CD4-positive, alpha-beta T cell treated with Interleukin-6 at 100 ng/mL for 8 hours (primary cell): ENCODE data around the gene CASTOR1.

ENCODE experiments used
- DNase-seq: peaks from one replicate; pipeline ENCODE4 v3.0.0-alpha.2; 2020; ENCODE audit warnings: mixed read lengths, low spot score

CASTOR1 gene

DNA sequence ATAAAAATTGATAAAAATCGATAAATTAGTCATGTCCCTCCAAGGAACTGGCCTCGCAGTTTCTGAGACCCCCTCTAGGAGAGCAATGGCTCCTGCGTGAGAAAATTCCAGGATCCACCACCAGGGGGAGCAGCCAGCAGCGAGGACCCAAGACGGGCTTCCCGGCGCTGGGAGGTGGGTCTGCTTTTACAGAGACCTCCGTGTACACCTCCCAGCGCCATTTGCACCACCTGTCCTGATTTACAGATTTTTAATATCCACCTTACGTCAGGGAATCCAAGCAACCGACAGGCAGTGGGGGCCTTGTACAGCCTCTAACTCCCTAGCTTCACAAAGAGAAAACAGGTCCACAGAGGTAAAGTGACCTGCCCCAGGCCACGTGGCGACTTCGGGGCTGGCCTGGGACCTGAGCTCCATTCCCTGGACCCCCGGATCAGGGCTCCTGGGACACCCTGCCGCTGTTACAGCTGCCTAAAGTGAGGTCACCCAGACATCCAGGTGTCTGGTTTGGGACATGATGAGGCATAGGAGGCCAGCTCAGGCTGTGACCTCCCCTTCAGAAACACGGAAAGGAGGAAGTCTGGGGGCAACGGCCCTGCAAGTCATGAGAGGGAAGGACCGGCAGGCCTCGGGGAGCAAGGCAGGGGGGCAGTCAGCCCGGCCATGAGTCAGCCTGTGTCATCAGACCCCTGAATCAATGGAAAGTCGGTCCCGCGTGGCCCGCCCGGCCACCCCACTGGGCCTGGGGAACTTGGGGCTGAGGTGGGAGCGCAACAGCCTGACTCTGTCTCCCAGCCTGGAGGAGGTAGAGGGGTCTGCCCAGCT is 26.2 kb downstream of the CASTOR1 start:
- peak; percentile 70 for DNase-seq

DNA sequence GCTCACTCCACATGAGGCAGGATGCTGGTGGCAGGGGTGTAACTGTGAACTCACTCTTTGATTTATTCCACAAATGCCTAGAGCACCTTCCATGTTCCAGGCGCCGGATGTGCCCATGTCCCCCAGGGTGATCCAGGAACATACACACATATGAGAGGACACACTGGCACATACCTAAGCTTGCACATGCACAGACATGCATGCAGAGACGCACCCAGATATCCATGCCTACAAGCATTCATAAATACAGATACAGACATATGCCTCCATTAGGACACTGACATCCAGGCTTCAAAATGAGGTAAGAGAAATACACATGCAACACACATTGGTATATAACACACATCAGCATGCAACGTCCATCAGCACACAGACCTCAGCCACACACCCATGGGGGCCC is 27.2 kb downstream of the CASTOR1 start:
- DNase-seq, result no peak

DNA sequence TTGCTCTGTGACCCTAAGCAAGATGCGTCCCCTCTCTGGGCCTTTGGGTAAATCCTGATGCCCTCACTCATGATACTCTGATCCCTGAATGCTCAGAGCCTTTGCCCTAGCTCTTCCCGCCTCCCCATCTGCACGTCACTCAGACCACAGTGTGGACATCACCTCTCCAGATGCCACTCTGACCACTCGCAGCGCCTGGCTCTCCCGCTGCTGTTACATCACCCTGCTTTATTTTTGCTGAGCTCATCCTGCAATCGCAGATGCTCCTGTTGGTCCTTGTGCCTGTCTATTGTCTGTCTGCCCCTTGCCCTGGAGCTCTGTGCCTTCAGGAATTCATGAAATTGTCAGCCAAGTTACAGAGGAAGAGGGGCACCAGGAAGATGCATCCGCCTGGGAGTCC is 28.2 kb downstream of the CASTOR1 start:
- DNase-seq, result no peak

GRCh38 chr22:30260682-30261081 is 28.6 kb downstream of the CASTOR1 start:
- no peak for DNase-seq

DNA sequence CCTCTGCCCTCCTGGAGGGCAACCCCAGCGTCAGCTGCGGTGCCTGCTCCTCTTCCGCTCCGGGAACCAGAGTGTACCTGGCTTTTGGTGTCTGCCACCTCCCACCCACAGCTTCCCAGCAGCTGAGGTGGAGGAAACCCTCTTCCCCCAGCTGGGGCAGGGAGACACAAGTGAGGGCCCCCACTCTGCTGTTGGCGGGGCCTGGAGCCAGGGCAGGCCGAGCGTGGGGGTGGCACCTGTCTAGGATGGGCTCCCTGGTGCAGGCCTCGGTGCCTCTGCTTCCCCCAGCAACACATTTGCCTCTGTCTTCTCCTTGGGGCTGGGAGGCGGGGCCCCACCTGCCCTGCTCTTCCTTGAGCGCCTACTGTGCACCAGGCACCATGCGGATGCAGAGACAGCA is 29.0 kb downstream of the CASTOR1 start:
- DNase-seq, result no peak

- DNase-seq, result no peak
Measured at GRCh38 chr22:30254314-30254713, 35.0 kb downstream of the CASTOR1 start.

GRCh38 chr22:30253205-30253852 is 36.0 kb downstream of the CASTOR1 start:
- no peak for DNase-seq

DNA sequence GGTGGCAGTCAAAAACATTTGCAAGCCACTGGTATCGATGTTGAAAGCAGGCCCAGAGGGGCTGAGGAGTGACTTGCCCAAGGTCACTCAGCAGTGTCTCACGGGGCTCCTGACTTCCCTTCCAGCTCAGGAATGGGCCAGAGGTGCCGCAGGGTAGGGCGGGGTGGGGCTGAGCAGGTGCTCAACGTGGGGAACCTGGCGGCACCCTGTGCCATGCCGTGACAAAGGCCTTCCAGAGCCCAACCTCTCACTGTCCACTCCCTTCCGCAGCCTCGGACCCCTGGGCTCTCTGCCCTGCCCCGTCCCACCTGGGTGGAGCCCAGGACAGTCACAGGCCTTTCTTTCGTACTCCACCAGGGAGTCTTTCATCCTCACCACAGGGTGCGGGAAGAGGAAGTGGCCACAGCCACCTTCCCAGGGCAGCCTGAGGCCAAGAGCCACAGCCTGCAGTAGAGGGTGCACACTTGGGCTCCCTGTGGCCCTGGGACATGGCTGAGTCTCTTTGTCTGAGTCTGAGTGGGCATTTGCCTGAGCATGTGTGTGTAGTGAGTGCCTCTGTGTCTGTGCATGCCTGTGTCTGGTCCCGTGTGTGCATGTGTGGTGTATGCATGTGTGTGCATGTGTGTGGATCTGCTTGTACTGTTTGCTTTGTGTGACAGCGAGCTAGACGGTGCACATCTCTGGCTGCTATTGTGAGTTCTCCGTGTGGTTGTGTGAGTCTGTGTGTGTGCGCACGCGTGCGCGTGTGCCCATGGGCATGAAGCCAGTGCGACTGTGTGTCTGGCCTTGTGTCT is 36.7 kb downstream of the CASTOR1 start:
- no peak for DNase-seq

GRCh38 chr22:30251711-30252110 is 37.6 kb downstream of the CASTOR1 start:
- DNase-seq, result no peak

- DNase-seq, result no peak
Measured at GRCh38 chr22:30250661-30251267, 38.5 kb downstream of the CASTOR1 start.

DNA sequence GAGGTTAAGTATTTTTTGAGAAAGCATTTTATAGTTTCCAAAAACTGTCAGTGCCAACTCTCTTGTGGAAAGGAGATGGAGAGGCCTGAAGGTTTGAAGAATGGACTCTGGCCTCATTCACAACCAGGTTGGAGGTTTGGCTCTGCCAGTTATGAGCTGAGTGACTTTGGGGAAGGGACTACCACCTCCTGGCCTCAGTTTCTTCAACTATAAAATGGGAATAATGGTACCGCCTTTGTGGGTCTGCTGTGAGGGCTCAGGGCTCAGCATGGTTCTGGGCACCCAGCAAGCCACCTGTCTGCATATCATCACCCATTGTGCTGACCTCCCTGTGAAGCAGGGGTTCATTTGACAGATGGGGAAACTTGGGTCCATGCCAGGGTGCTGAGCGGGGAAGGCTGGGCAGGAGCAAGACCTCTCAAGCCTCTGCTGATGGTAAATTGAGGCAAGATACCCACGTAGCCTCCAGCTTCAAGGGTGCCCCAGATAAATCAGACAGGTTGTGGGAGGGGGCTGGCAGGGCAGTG is 39.2 kb downstream of the CASTOR1 start:
- DNase-seq, result no peak

DNA sequence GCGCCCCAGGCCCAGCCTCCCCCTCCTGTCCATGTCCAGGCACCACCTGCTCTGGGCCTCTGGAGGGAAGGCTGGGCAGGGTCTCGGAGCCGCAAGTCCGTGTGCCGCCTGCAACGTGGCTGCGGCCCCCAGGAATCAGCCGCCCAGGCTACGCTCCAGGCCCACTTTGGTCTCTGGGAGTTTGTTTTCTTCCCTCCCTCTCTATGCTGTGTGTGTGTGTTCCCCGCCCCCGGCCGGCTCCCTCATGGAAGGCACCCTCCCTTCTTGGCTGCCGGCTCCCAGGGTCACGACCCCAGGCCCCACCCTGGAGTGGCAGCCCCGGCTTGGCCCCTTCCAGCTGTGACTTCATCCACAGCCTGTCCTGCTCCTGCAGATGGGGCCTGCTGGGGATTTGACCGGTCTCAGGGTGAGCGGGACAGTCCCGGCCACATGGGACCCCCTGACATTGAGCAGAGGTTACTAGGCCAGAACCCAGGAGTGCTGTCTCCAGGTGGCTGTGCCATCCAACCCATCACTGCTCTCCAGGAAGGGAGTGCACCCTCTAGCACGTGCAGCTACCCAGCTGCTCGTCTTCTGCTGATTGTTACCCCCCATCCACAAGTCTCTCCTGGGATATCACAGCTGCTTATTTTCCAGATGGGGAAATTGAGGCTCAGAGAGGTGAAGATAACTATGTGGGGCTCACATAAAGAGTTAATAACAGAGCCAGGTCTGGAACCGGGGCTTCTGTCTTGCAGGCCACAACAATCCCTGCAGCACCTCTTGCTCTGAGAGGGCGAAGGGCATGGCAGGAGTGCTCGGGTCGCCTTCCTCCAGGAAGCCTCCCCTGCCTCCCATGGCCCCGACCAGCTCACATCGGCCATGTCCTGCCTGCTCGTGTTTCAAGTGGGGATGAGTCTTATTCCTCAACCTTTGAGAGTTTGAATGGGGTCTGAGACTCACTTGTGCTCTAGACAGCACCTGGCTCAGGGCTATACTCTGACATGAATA is 40.0 kb downstream of the CASTOR1 start:
- DNase-seq, result no peak

GRCh38 chr22:30248484-30248883 is 40.8 kb downstream of the CASTOR1 start:
- DNase-seq, result no peak

- no peak for DNase-seq
Measured at GRCh38 chr22:30247974-30248373, 41.3 kb downstream of the CASTOR1 start.

GRCh38 chr22:30247561-30247960 is 41.7 kb downstream of the CASTOR1 start:
- no peak for DNase-seq

GRCh38 chr22:30246814-30247376 is 42.4 kb downstream of the CASTOR1 start:
- DNase-seq, result no peak

- peak; percentile 44 for DNase-seq
Measured at GRCh38 chr22:30245985-30246813, 43.1 kb downstream of the CASTOR1 start, which contains the start of gene LIF. Gene LIF (minus strand): TSS chr22:30246759. CDS start chr22:30246695, 64 bp downstream.

DNA sequence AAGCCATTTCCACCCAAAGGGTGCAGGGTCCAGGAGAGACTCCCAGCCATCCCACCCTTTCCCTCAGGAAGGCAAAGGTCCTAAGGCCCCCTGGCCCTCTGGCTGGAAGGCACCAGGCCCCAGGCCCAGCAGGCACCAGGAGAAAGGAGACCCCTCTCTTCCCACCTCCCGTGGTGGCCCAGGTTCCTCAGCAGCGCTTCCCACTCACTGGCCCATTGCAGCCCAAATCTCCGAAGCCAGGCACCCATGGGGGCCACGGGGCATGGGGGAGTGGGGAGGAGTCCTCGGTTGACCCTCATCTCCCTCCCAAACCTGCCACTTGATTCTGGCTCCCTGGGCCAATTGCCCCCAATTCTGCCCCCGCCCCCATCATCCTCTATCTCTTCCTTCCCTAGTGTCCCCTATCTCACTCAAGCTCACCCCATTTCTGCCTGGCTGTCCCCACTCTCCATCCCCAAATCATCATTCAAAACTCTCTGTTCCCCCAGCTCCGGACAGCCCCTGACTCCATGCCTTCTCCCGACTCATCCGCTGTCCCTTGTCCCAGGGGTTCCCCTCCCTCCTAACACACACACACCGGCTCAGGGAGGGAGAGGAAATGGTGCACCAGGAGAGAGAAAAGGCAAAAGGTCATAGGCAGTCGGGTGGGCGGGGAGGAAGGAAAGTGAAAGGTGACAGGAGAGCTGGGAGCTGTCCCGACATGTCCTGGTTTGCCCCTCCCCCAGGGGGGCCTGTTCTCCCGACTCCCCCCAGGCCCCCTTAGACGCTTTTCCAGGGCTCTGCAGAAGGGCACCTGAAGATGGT is 43.9 kb downstream of the CASTOR1 start:
- DNase-seq, result no peak

- DNase-seq, result no peak
Measured at GRCh38 chr22:30244641-30245040, 44.7 kb downstream of the CASTOR1 start.
